ENCODE measurements around the gene C11orf87. TPM values are rescaled to one million over a fixed set of nuclear protein-coding genes. Genes with fewer than 3 reads are reported as not detected.
A peak's percentile ranks its signal among the peaks of the same experiment; 100 is the strongest.

Gene C11orf87
- polyA plus RNA-seq, 1 experiment: 0.11 TPM

GRCh38 chr11:109425554-109425953 lies 3.6 kb downstream of the C11orf87 start:
- H3K4me3 ChIP-seq (ENCODE audit: low read depth, low read length): no peak overlapping the region
- H3K27me3 ChIP-seq (ENCODE audit: control insufficient read depth, insufficient read depth, low read length): peaks cover 5% of the 10 kb centered on the region
- no peaks in the 10 kb centered on the region for H3K36me3 ChIP-seq (ENCODE audit: control insufficient read depth, insufficient read depth, low read length)
- POLR2A ChIA-PET: no interaction called here
- DNase-seq (ENCODE audit: low read depth): no peak
- no peak for TF ChIP-seq CTCF (IDR thresholded peaks at IDR 0.05; ENCODE audit: insufficient read depth, low read depth, low read length)
- CTCF ChIA-PET: no interaction called here

DNA sequence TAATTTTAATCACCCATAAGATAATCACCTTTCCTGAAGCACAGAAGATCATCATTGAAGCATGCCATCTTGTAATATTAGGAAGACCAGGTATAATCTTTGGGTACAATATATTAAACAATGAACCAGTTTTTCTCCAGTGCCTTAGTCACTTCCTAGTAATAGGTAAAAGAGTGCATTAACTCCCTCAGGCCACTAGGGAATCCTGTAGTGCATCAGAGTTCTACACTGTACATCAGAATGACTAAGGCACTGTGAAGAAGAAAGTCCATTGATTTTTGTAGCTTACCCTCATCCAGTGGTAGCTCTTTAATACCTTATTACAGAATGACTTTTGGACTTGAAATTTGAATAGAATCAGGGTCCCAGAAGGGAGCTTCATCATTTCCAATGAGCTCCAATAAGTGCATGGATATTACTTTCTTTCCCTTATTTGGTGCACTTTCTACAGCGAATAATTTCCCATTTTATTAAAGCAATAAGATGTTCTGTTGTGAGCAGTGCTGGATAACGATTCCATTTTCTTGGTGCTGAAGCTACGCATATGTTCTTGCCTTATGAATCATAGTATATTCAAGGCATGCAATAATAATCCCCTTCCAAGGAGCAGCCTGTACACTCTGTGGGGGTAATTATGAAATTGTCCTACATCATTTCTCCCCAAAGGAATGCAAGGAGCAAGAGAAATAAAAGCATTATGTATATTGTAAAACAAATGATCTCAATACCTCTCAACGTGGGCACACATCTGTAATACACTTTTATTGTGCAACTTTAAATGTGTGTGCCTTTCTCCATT lies 4.7 kb downstream of the C11orf87 start:
- POLR2A ChIA-PET: no interaction called here
- Histone ChIP-seq H3K4me3 (ENCODE audit: low read depth, low read length) (no peak overlapping the region), H3K27me3 (ENCODE audit: control insufficient read depth, insufficient read depth, low read length) (peaks cover 5% of the 10 kb centered on the region), H3K36me3 (ENCODE audit: control insufficient read depth, insufficient read depth, low read length) (no peaks in the 10 kb centered on the region)
- 0 out of 2 replicates have a peak, but pooled peaks have one; percentile 6 for TF ChIP-seq CTCF (IDR thresholded peaks at IDR 0.05; ENCODE audit: insufficient read depth, low read depth, low read length)
- no peak for DNase-seq (ENCODE audit: low read depth)
- CTCF ChIA-PET: interaction anchor here (0.9 to 1.4 kb wide), 3 partner anchors 9 to 65 kb away, joined by 3 read pairs; no protein-coding TSS in a partner anchor

DNA sequence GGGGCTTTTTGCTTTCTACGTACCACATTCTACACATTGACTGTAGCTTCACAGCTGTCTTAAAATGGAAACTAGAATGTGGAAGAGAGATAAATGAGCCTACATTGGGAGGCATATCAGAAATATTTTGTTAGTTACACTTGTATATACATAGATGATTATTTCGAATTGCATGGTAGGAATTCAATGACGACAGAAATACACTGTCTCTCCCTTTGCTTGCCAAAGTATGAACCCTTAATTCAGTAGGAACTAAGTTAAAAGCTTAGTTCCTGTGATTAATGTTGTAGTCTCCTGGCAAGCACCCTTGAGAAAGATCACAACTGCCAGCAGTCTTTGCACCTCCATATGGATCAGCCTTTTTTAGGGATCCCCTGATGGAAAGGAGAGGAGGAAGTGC lies 10.1 kb downstream of the C11orf87 start:
- TF ChIP-seq CTCF (IDR thresholded peaks at IDR 0.05; ENCODE audit: insufficient read depth, low read depth, low read length): no peak
- no peak for DNase-seq (ENCODE audit: low read depth)
- no peak overlapping the region for H3K4me3 ChIP-seq (ENCODE audit: low read depth, low read length)
- POLR2A ChIA-PET: no interaction called here
- no peaks in the 10 kb centered on the region for H3K27me3 ChIP-seq (ENCODE audit: control insufficient read depth, insufficient read depth, low read length)
- CTCF ChIA-PET: no interaction called here
- no peaks in the 10 kb centered on the region for H3K36me3 ChIP-seq (ENCODE audit: control insufficient read depth, insufficient read depth, low read length)

- DNase-seq (ENCODE audit: low read depth): no peak
- ChIA-PET POLR2A (no interaction called here), CTCF (no interaction called here)
- Histone ChIP-seq H3K36me3 (ENCODE audit: control insufficient read depth, insufficient read depth, low read length) (no peaks in the 10 kb centered on the region), H3K27me3 (ENCODE audit: control insufficient read depth, insufficient read depth, low read length) (no peaks in the 10 kb centered on the region), H3K4me3 (ENCODE audit: low read depth, low read length) (no peak overlapping the region)
- TF ChIP-seq CTCF (IDR thresholded peaks at IDR 0.05; ENCODE audit: insufficient read depth, low read depth, low read length): no peak
Observed at GRCh38 chr11:109433753-109434256, 11.8 kb downstream of the C11orf87 start.

DNA sequence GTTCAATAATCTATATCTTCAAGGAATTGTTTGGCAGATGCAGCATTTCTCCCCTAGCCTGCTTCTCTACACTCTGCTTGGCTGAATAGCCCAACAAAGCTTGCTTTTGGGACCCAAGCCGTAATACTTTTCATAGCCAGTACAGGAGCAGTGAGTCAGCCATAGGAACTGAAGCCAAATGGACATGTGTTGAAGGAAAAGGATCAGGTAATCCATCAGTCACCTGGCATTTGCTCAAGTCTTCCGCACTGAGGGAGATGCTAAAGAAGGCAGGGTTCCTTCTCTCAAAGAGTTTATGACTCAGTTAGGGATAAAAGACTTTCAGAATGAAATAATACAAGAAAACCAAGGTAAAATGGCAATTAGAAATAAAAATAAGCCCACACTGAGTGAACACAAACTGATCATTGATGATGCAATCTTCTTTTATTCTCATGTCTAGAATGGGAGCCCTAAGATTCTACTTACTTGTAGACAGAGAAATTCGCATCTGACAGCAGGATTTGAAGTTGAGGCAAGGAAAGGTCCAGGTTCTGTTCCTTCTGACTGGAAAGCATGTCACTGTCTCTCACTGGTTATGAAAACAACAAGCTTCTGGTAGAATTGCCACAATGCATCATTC lies 13.2 kb downstream of the C11orf87 start:
- ChIA-PET CTCF (interaction anchor here (1.1 kb wide), 1 partner anchor 8 kb away, joined by 3 read pairs; no protein-coding TSS in a partner anchor), POLR2A (no interaction called here)
- Histone ChIP-seq H3K27me3 (ENCODE audit: control insufficient read depth, insufficient read depth, low read length) (no peaks in the 10 kb centered on the region), H3K36me3 (ENCODE audit: control insufficient read depth, insufficient read depth, low read length) (no peaks in the 10 kb centered on the region), H3K4me3 (ENCODE audit: low read depth, low read length) (no peak overlapping the region)
- no peak for DNase-seq (ENCODE audit: low read depth)
- no peak for TF ChIP-seq CTCF (IDR thresholded peaks at IDR 0.05; ENCODE audit: insufficient read depth, low read depth, low read length)

Data from BJ (cell line).